ENCODE data around the gene AVPR1A. TPM values are rescaled to one million over a fixed set of nuclear protein-coding genes. Genes with fewer than 3 reads are reported as not detected.

AVPR1A gene
- total RNA-seq, 1 donor from 2014 or later: 0.59 TPM

DNA sequence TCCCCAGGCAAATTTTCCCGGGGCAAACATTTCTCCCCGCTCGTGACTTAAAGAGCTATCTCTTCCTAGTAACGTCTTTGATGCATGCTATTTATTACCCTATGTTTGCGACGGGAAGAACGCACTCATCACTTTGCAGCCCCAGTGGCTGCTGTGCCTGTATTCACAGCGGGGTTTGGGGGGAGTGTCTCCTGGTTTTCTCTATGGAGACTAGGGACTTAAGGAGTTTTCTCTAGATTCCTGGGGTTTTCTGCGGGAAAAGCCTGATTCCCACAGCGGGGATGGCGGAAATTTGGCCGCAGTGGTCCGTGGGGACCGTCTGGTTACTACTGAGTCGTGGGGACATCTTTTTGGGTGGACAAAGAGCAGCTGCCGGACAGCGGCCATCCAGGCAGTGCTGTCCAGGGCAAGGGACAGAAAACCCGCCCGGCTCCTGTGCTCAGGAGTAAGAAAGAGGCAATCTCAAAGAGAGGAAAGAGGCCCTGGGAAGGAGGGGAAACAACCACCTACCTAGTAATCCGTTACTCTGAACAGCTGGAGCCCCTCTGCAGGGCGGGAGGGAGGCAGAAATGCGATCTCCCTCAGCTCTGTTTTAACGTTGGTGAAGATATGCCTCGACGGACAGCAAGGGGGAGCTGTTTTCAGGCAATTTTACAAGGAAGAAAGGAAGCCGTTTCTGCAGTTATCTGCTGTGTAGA is 771 bp upstream of the AVPR1A start:
- DNase-seq (ENCODE audit: low spot score): peak; percentile 62
- TF ChIP-seq, protein P1, sequence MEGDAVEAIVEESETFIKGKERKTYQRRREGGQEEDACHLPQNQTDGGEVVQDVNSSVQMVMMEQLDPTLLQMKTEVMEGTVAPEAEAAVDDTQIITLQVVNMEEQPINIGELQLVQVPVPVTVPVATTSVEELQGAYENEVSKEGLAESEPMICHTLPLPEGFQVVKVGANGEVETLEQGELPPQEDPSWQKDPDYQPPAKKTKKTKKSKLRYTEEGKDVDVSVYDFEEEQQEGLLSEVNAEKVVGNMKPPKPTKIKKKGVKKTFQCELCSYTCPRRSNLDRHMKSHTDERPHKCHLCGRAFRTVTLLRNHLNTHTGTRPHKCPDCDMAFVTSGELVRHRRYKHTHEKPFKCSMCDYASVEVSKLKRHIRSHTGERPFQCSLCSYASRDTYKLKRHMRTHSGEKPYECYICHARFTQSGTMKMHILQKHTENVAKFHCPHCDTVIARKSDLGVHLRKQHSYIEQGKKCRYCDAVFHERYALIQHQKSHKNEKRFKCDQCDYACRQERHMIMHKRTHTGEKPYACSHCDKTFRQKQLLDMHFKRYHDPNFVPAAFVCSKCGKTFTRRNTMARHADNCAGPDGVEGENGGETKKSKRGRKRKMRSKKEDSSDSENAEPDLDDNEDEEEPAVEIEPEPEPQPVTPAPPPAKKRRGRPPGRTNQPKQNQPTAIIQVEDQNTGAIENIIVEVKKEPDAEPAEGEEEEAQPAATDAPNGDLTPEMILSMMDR (IDR thresholded peaks at IDR 0.05; ENCODE audit: unreplicated experiment): peak; percentile 86
- H3K4me1 Mint-ChIP-seq (ENCODE audit: unreplicated experiment): peaks cover 21% of the 10 kb centered on the region
- H3K36me3 Mint-ChIP-seq (ENCODE audit: low read depth, unreplicated experiment): peaks cover 6% of the 10 kb centered on the region
- peaks cover 16% of the 10 kb centered on the region for H3K27me3 Mint-ChIP-seq (ENCODE audit: unreplicated experiment)
- H3K4me3 Mint-ChIP-seq (ENCODE audit: unreplicated experiment): peak overlapping the region; percentile 90
- H3K9me3 Mint-ChIP-seq (ENCODE audit: unreplicated experiment): no peaks in the 10 kb centered on the region
- no peak overlapping the region for H3K27ac Mint-ChIP-seq (ENCODE audit: unreplicated experiment)

DNA sequence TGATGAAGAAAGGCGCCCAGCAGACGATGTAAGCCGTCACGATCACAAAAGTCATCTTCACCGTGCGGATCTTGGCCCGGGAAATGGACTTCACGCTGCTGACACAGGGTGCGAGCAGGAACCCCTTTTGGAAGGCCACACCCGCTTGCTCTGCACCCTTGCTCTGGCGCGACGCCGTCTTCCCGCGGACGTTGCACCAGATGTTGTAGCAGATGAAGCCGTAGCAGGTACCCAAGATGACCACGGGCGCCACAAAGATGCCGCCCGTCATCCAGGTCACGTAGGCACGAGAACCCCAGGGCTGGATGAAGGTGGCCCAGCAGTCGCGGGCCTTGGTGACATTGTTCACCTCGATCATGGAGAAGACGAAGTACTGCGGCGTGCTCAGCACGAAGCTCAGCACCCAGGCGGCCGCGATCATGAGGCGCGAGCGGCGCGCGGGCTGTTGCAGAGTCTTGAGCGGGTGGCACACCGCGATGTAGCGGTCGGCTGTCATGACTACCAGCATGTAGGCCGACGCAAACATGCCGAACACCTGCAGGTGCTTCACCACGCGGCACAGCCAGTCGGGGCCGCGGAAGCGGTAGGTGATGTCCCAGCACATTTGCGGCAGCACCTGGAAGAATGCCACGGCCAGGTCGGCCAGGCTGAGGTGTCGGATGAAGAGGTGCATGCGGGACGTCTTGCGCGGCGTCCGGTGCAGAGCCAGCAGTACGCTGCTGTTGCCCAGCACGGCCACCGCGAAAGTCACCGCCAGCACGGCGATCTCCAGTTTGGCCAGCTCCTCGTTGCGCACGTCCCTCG is 890 bp downstream of the AVPR1A start:
- Mint-ChIP-seq H3K4me1 (ENCODE audit: unreplicated experiment) (peaks cover 21% of the 10 kb centered on the region), H3K9me3 (ENCODE audit: unreplicated experiment) (no peaks in the 10 kb centered on the region), H3K27me3 (ENCODE audit: unreplicated experiment) (peaks cover 16% of the 10 kb centered on the region), H3K36me3 (ENCODE audit: low read depth, unreplicated experiment) (peaks cover 6% of the 10 kb centered on the region), H3K27ac (ENCODE audit: unreplicated experiment) (no peak overlapping the region), H3K4me3 (ENCODE audit: unreplicated experiment) (peak overlapping the region; percentile 80)
- TF ChIP-seq, protein P1 (IDR thresholded peaks at IDR 0.05; ENCODE audit: unreplicated experiment): no peak
- no peak for DNase-seq (ENCODE audit: low spot score)

DNA sequence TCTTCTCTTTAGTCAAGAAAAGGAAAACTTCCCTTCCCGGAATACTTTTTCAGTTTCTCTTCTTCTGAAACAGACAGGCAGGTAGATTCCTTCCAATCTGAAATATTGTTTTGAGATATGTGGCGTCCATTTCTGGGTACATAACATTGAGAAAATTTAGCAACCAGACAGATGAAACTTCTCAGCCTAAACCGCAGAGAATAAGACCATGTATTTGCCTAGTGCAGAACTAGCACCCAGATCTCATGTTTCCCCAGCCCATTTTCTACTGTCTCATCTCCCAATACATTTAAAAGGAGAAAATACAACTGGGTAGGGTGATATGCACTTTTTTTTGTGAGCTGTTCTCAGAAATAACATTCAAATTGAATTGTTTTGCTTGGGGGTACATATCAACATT is 6.4 kb downstream of the AVPR1A start:
- Mint-ChIP-seq H3K27me3 (ENCODE audit: unreplicated experiment) (peaks cover 1% of the 10 kb centered on the region), H3K36me3 (ENCODE audit: low read depth, unreplicated experiment) (peaks cover under 1% of the 10 kb centered on the region), H3K4me1 (ENCODE audit: unreplicated experiment) (peaks cover 1% of the 10 kb centered on the region), H3K9me3 (ENCODE audit: unreplicated experiment) (no peaks in the 10 kb centered on the region), H3K4me3 (ENCODE audit: unreplicated experiment) (no peak overlapping the region), H3K27ac (ENCODE audit: unreplicated experiment) (no peak overlapping the region)
- TF ChIP-seq, protein P1 (IDR thresholded peaks at IDR 0.05; ENCODE audit: unreplicated experiment): no peak
- DNase-seq (ENCODE audit: low spot score): no peak

DNA sequence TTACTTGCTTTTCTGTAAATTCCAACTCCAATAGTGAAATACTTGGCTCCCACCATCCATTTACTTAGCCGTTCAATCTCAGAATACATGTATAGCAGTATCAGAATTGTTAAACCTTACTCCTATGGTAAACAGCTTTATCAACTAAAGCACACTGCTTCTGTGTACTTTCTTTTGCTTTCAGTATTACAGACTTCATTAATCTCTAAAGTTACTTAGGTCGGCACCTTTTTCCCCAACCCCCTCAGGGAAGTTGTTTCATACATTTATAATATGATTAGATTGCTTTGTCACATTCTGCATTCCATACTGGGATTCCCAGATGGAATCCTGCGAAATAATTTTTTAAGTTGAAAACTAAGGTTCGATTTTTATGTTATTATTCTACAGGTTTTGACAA is 12.5 kb downstream of the AVPR1A start:
- DNase-seq (ENCODE audit: low spot score): no peak
- Mint-ChIP-seq H3K9me3 (ENCODE audit: unreplicated experiment) (no peaks in the 10 kb centered on the region), H3K27ac (ENCODE audit: unreplicated experiment) (no peak overlapping the region), H3K4me3 (ENCODE audit: unreplicated experiment) (no peak overlapping the region), H3K27me3 (ENCODE audit: unreplicated experiment) (no peaks in the 10 kb centered on the region), H3K4me1 (ENCODE audit: unreplicated experiment) (no peaks in the 10 kb centered on the region), H3K36me3 (ENCODE audit: low read depth, unreplicated experiment) (no peaks in the 10 kb centered on the region)
- TF ChIP-seq, protein P1 (IDR thresholded peaks at IDR 0.05; ENCODE audit: unreplicated experiment): no peak

DNA sequence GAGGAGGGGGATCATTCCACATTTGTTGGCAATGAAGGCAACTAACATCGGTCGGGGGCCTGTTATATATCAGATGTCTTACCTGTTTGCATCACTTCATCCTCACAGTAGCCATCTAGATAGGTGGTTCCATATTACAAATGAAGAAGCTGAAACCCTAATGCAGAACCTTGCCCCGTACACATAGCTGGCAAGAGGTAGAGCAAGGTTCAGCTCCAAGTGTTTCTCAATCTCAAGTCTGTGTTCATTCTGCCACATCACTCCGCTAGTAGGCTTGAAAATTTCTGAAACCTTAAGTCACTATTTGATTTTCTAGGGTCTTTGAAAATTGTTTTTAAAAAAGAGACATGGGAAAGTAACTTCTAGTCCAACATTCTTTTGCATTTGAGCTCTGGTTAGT is 17.0 kb downstream of the AVPR1A start:
- TF ChIP-seq, protein P1 (IDR thresholded peaks at IDR 0.05; ENCODE audit: unreplicated experiment): no peak
- Mint-ChIP-seq H3K27me3 (ENCODE audit: unreplicated experiment) (no peaks in the 10 kb centered on the region), H3K4me1 (ENCODE audit: unreplicated experiment) (no peaks in the 10 kb centered on the region), H3K27ac (ENCODE audit: unreplicated experiment) (no peak overlapping the region), H3K9me3 (ENCODE audit: unreplicated experiment) (no peaks in the 10 kb centered on the region), H3K36me3 (ENCODE audit: low read depth, unreplicated experiment) (no peaks in the 10 kb centered on the region), H3K4me3 (ENCODE audit: unreplicated experiment) (no peak overlapping the region)
- no peak for DNase-seq (ENCODE audit: low spot score)

All from endothelial cell (in vitro differentiated cells).